DMS 273 treated with DMSO at 0.1 percent for 48 hours (cell line): Measurements from ENCODE around the gene RBP3.

Experiments
- DNase-seq: peaks from one replicate; lab custom pipeline; 2025; lab: John Stamatoyannopoulos, UW

Gene RBP3

GRCh38 chr10:47401874-47402640 is 53.9 kb downstream of the RBP3 start:
- no peak for DNase-seq

- no peak for DNase-seq
These were observed 54.6 kb downstream of the RBP3 start for GRCh38 chr10:47402641-47403301.

- no peak for DNase-seq
These were observed 55.5 kb downstream of the RBP3 start for GRCh38 chr10:47403446-47404318.

GRCh38 chr10:47404446-47404845 is 56.3 kb downstream of the RBP3 start:
- DNase-seq, result no peak

- no peak for DNase-seq
These were observed 56.8 kb downstream of the RBP3 start for GRCh38 chr10:47404937-47405336.

GRCh38 chr10:47405857-47406547 is 57.8 kb downstream of the RBP3 start:
- DNase-seq, result no peak

GRCh38 chr10:47406548-47406869 is 58.3 kb downstream of the RBP3 start:
- DNase-seq, result no peak

- DNase-seq, result no peak
These were observed 58.9 kb downstream of the RBP3 start for GRCh38 chr10:47406870-47407691.
